Adipose tissue (tissue), 3 donors: ENCODE results near the gene OSER1. TPM values are rescaled to one million over a fixed set of nuclear protein-coding genes. Genes with fewer than 3 reads are reported as not detected.

Experiments
- H3K27ac ChIP-seq: one replicate; pipeline ENCODE4 v1.5.1; 2013; ENCODE audit warnings: low read depth, low read length
- WGBS, 3 donors: extraction: QIAGEN DNeasy Blood & Tissue Kit; methylation state at CpG; one replicate each; pipeline ENCODE4 v1.1.7; 2013; 5-methylcytosine and 5-hydroxymethylcytosine counted together
- polyA plus RNA-seq, 3 donors: library from polyadenylated mRNA; stranded (reverse); fragments of 200-250 nt; gene quantifications; one replicate each; pipeline ENCODE4 v1.2.3, GENCODE V29; 2013
- donor health status: healthy with polysubstance abuse.
- donor health status: Bipolar disorder and iron deficiency.
- donor health status: healthy.

Gene OSER1
- polyA plus RNA-seq, 3 donors: 18.8 to 28.9 (median 28.6) TPM

DNA sequence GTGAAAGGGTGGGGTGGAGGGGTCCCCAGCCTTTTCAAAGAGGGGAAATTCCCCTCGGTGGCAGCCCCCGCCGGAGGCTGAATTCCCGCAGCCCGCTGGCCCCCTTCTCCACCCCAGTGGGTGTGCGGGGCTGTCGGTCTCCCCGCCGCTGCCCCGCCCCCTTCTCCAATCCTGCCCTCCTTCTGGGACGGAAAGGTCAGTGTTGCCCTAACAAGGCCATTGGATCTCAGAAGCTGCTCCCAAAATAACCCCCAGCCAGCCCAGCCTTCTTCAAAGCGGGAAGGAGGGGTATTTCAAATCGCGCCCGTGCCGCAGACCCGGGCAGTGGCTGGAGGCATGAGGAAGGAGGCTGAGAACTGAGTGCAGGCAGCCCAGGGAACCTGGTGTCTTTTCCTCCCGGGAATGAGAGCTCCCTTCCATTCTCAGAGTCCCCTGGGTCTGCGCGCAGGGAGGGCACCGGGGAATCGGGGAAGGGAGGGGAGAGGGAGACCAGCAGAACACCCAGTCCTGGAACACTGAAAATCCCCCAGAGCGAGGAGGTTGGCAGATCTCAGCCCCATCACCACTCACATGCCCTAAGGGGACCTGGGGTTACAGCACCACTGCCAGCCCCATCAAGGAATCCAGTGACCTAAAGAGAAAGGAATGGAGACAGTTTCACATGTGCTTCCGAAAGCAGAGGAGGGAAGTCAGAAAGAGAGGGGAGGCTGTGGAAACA lies 23.4 kb downstream of the OSER1 start, which contains the start of gene JPH2:
TSS of gene JPH2 (minus strand) at position 135 of the 718 bp plus-strand sequence. CDS start 483 bp downstream, outside the sequence.
- H3K27ac ChIP-seq: no peak within 1 kb of the TSS
- WGBS, 3 donors: 2 to 5% (median 3%) methylated on average over 24 of the region's 24 CpGs

- 14 to 24% (median 22%) methylated on average over 14 of the region's 14 CpGs for WGBS, 3 donors
- no peak overlapping the region for H3K27ac ChIP-seq
These were observed 23.9 kb downstream of the OSER1 start for GRCh38 chr20:44186674-44187053.

DNA sequence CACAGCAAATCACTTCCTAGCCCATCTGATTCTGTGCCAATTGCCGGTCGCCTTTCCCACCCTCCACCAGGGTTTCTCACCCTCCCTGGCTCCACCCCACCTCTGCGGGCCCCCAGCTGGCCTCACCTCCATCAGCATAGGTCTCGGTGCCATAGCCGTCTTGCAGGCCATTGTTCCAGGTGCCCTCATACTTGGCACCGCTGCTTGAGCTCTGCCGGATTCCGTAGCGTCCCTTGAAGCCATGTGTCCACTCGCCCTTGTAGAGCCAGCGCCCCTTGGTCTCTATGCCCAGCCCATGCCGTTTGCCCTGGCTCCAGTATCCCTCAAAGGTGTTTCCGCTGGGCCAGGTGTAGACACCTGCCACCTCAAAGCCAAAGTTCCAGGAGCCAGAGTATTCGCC lies 24.4 kb downstream of the OSER1 start:
- H3K27ac ChIP-seq: no peak overlapping the region
- WGBS, 3 donors: 84 to 92% (median 92%) methylated on average over 14 of the region's 14 CpGs

DNA sequence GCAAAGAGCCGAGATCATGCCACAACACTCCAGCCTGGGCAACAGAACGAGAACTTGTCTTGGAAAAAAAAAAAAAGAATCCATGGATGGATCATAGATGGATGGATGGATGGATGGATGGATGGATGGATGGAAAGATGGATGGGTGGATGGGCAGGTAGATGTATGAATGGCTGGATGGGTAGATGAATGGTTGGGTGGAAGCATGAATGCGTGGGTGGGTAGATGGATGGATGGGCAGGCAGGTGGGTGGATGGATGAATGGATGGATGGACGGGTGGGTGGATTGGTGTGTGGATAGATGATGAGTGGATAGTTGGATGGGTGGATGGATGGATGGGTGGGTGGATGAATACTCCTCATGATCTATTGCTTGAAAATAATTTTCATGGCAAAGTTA lies 25.0 kb downstream of the OSER1 start:
- 92 to 95% (median 93%) methylated on average over 4 of the region's 4 CpGs for WGBS, 3 donors
- H3K27ac ChIP-seq: no peak overlapping the region

DNA sequence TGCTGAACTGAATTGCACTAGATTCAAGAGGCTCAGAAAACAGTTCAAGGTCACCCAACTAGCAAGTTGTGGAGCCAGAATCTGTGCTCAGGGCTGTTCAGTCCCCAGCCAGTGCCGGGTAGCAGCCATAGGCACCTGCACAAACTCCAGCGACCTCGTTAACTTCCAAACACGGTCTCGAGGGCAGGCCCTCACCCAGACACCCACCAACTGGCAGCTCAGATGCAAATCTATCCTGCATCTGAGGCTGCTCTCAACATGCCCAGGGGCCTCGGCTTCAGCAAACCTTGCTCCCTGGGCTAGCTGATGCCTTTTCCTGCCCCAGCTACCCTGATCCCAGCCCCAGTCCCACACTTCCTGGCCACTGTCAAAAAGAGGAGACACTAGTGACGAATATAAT lies 27.3 kb downstream of the OSER1 start:
- WGBS, 3 donors: 71 to 87% (median 85%) methylated on average over 7 of the region's 7 CpGs
- H3K27ac ChIP-seq: no peak overlapping the region

DNA sequence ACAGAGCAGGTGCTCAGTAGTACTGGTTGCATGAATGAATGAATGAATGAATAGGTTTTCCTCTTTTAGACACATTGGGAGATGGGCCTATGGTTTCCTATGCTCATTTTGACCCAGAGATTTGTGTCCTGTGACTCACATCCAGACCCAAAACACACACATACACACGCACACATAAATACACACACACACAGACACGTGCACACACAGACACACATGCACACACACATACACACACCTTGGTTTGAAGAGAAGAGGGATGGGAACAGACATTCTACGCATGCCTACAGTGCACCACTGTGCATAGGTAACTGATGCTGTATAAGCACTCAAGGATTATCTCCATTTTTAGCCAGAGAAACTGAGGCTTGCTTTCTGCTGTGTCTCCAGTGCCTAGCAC lies 27.7 kb downstream of the OSER1 start:
- H3K27ac ChIP-seq: no peak overlapping the region
- 87 to 91% (median 90%) methylated on average over 3 of the region's 3 CpGs for WGBS, 3 donors

GRCh38 chr20:44182135-44182765 lies 28.3 kb downstream of the OSER1 start:
- WGBS, 3 donors: 42 to 55% (median 51%) methylated on average over 13 of the region's 13 CpGs
- no peak overlapping the region for H3K27ac ChIP-seq

DNA sequence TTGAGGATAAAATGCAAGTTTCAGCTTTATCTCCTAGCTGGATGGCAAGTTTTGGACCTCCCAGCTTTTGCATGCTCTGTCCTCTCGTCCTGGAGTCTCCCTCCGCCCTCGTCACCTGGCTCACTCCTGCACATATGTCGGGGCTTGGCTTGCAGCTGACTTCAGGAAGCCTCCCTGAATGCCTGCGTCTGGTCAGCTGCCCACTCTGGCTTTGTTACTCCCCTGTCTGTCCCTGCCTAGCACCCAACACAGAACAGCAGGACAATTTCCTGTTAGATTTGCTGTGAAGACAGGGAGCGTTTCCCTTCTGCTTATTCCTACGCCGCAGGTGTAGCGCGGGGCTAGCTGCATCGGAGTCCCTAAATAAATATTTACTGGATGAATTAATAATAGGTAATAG lies 29.0 kb downstream of the OSER1 start:
- no peak overlapping the region for H3K27ac ChIP-seq
- WGBS, 3 donors: 28 to 61% (median 60%) methylated on average over 11 of the region's 11 CpGs

DNA sequence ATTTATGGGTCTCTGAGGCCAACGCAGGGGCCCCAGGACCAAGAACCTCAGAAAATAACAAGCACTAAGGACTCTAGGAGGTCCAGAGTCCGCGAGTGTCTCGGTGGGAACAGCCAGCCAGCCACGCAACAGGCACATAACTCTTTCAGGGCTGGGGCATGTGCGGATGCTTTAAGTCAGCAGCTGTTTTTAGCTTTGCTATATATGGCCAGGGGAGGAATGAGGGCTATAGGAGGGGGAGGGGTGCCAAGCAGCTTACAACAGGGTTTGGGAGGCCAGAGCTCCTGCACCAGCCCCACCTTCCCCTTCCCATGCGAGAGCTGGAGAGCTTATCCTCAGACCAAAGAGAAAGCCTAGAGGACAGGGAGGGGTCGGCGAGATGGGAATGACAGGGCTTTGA lies 29.8 kb downstream of the OSER1 start:
- WGBS, 3 donors: 30 to 37% (median 32%) methylated on average over 9 of the region's 9 CpGs

GRCh38 chr20:44176833-44177534 lies 33.6 kb downstream of the OSER1 start:
- no peak overlapping the region for H3K27ac ChIP-seq
- WGBS, 3 donors: 51 to 64% (median 61%) methylated on average over 14 of the region's 14 CpGs

More for the DNA sequence above, 29.8 kb downstream of the OSER1 start:
- H3K27ac ChIP-seq: no peak overlapping the region

- no peak overlapping the region for H3K27ac ChIP-seq
- WGBS, 3 donors: 90 to 94% (median 93%) methylated on average over 13 of the region's 13 CpGs
These were observed 35.4 kb downstream of the OSER1 start for GRCh38 chr20:44174996-44175765.

GRCh38 chr20:44173846-44174245 lies 36.7 kb downstream of the OSER1 start:
- WGBS, 3 donors: 75 to 87% (median 83%) methylated on average over 8 of the region's 8 CpGs
- H3K27ac ChIP-seq: no peak overlapping the region

DNA sequence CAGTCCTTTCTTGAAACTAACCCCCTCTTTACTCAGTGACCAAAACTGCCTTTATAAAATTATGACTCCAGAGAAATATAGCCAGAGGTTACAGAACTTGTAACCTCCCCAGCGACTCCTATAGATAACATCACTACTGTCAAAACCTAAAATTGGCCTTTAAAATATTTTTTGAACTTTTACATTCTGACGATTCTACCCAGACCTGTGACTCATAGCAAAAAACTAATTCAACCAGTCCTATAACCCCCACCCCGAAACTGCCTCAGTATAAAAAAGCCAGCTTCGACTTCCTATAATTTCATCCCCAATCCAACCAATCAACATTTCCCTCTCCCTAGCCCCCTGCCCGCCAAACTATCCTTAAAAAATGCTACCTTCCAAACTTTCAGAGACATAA lies 37.5 kb downstream of the OSER1 start:
- WGBS, 3 donors: 59 to 80% (median 74%) methylated on average over 5 of the region's 5 CpGs
- H3K27ac ChIP-seq: no peak overlapping the region

- 63 to 95% (median 91%) methylated on average over 2 of the region's 2 CpGs for WGBS, 3 donors
- no peak overlapping the region for H3K27ac ChIP-seq
These were observed 38.0 kb downstream of the OSER1 start for GRCh38 chr20:44172572-44172950.

GRCh38 chr20:44171775-44172571 lies 38.6 kb downstream of the OSER1 start:
- 67 to 75% (median 69%) methylated on average over 6 of the region's 6 CpGs for WGBS, 3 donors
- H3K27ac ChIP-seq: no peak overlapping the region

DNA sequence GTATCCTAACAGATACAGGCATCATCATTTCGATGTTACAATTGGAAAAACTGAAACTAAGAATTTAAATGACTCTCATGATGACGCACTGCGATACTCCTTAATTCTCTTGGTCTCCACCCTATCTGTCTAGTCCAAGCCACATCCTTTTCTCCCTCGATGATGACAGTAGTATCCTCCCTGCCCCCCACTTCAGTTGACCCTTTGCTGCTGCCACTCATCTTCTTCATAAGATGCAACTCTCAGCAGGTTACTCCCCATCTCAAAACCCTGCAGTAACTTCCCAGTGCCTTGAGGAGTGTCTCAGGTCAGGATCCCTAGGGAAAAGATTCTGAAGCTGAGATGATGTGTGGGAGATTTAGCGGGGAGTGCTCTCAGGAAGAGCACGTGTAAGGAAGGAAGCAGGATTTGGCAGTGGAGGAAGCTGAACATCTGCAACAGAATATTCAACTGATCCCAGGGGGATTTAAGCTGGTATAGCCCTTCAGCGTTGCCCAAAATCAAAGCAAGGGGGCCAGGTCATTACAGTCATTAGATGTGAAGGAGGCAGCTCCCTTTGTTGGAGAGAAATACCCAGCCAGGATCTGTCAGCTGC lies 39.7 kb downstream of the OSER1 start:
- no peak overlapping the region for H3K27ac ChIP-seq
- 34 to 53% (median 36%) methylated on average over 7 of the region's 7 CpGs for WGBS, 3 donors

- H3K27ac ChIP-seq: no peak overlapping the region
- WGBS, 3 donors: 87 to 93% (median 91%) methylated on average over 3 of the region's 3 CpGs
These were observed 42.8 kb downstream of the OSER1 start for GRCh38 chr20:44167736-44168135.

DNA sequence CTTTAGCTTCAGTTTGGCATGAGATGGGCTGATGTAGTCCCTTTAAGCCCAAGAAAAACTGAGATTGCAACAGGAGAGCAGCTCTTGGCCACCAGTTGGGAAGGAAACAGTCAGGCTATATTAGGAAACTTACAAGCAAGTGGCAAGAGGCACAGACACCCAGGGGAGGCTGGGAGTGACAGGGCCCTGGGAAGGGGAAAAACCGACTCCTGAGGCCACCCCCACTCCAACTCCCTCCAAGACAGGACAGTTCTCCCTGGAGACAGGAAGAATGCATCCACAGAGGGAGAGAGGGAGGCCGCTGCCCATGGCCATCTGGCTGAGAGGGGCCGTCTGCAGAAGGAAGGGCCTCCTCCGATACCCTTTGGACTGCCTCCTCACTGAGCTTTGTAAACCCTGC lies 44.1 kb downstream of the OSER1 start:
- H3K27ac ChIP-seq: no peak overlapping the region
- WGBS, 3 donors: 30 to 47% (median 31%) methylated on average over 4 of the region's 4 CpGs
